H9 (cell line): ENCODE data around the gene HSFY2. TPM values are rescaled to one million over a fixed set of nuclear protein-coding genes. Genes with fewer than 3 reads are reported as not detected.

Source experiments
- total RNA-seq: library from RNA; stranded (reverse); gene quantifications from 2 replicates; pipeline ENCODE4 v1.2.1, GENCODE V29; 2021

Gene HSFY2
- total RNA-seq, 1 experiment from 2014 or later: not detected

Other genes with a start within 250 kb of the HSFY2 start
- not detected in 2 replicates for gene HSFY1, start 227.0 kb downstream of the HSFY2 start, total RNA-seq